ENCODE data around the gene MRPL21. TPM values are rescaled to one million over a fixed set of nuclear protein-coding genes. Genes with fewer than 3 reads are reported as not detected.

MRPL21 gene
- total and polyA plus RNA-seq, 2 experiments from 2014 or later, result 62.4 to 232 TPM

- TF ChIP-seq ZNF462 (CRISPR knock-in tag; IDR thresholded peaks at IDR 0.05), result no peak
- TF ChIP-seq ZNF331 (CRISPR knock-in tag; IDR thresholded peaks at IDR 0.05; ENCODE audit: low read depth), result no peak
Measured at GRCh38 chr11:68891351-68891948, 12.2 kb downstream of the MRPL21 start (continued).

- peak; percentile 59 for ATAC-seq
- TF ChIP-seq POLR2AphosphoS5 (IDR thresholded peaks at IDR 0.05; ENCODE audit: low read depth) (no peak), EZH2phosphoT487 (IDR thresholded peaks at IDR 0.05; ENCODE audit: unreplicated experiment) (no peak), NANOG (IDR thresholded peaks at IDR 0.05; ENCODE audit: borderline replicate concordance) (no peak), ZNF462 (CRISPR knock-in tag; IDR thresholded peaks at IDR 0.05) (no peak)
Measured at GRCh38 chr11:68890490-68891231, 13.0 kb downstream of the MRPL21 start.

More at GRCh38 chr11:68890490-68891231, 13.0 kb downstream of the MRPL21 start:
- Mint-ChIP-seq H3K4me1 (peaks cover 8% of the 10 kb centered on the region), H3K9me3 (no peaks in the 10 kb centered on the region), H3K27ac (peak overlapping the region; percentile 70; the same call in 1 of the 2 replicates), H3K27me3 (ENCODE audit: insufficient read depth, low read depth, poor library complexity) (peaks cover 8% of the 10 kb centered on the region), H3K36me3 (ENCODE audit: low read depth) (peaks cover 36% of the 10 kb centered on the region), H3K4me3 (no peak overlapping the region)
- no peaks in the 10 kb centered on the region for H3K27me3 ChIP-seq (ENCODE audit: insufficient read depth)
- no peaks in the 10 kb centered on the region for H3K9me2 ChIP-seq (ENCODE audit: insufficient read depth)
- H3K4me2 ChIP-seq, result no peak overlapping the region
- no peak for DNase-seq (ENCODE audit: low spot score)
- H3K27ac ChIP-seq (ENCODE audit: low read depth), result peak overlapping the region; percentile 66; the same call in 1 of the 2 replicates
- H2AFZ ChIP-seq, result no peak overlapping the region
- H3K79me2 ChIP-seq (replicated peaks; ENCODE audit: insufficient read depth), result no peaks in the 10 kb centered on the region
- peaks cover 20% of the 10 kb centered on the region for H3K36me3 ChIP-seq (ENCODE audit: insufficient read depth)
- no peak overlapping the region for H3K4me3 ChIP-seq
- peaks cover 32% of the 10 kb centered on the region for H4K20me1 ChIP-seq (replicated peaks; ENCODE audit: insufficient read depth)
- H3F3A ChIP-seq (replicated peaks; ENCODE audit: low read depth), result 0 out of 2 replicates have a peak, but pooled peaks cover 6% of the 10 kb centered on the region
- peaks cover 6% of the 10 kb centered on the region; the same call in 1 of the 2 replicates for H3K4me1 ChIP-seq (ENCODE audit: insufficient read depth)

Measured in GM23338 (cell line).